Measurements from ENCODE around the gene ELP1.

DNA sequence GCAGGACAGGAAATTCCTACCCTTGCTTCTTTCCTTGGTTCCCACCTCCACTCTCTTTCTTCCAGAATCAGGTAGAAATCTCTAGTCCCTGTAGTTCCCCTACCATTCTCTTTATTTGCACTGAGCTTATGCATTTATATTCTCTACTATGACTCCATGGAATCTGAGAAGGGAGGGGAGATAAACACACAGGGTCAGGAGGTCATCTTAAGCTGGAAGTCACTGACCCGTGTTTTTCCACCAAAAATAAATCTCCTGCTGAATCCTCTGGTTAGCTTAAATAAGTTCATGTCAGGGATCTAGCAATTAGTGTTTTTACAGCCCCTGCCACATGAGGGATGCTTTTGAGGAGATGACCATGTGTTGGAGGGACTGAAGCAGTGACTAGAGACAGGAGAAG is 81.8 kb downstream of the ELP1 start:
- no peak for TF ChIP-seq POLR2A (IDR thresholded peaks at IDR 0.05)
- no peak for TF ChIP-seq CTCF (IDR thresholded peaks at IDR 0.05)
